Measurements from ENCODE around the gene MRPS22.

Gene MRPS22

GRCh38 chr3:139311557-139311956 is 32.3 kb upstream of the MRPS22 start:
- no peak for DNase-seq
- no peaks in the 10 kb centered on the region for H3K36me3 ChIP-seq (ENCODE audit: control insufficient read depth, insufficient read depth, low read length)
- H3K4me3 ChIP-seq (ENCODE audit: insufficient read depth, low read depth, low read length, poor library complexity, severe bottlenecking), result no peak overlapping the region
- no peaks in the 10 kb centered on the region for H3K27me3 ChIP-seq (replicated peaks; ENCODE audit: control insufficient read depth, insufficient read depth, low read length, poor library complexity, severe bottlenecking)
- no peaks in the 10 kb centered on the region for H3K4me1 ChIP-seq (ENCODE audit: control insufficient read depth, insufficient read depth, low read length, poor library complexity, severe bottlenecking)
- no peak overlapping the region for H3K27ac ChIP-seq (ENCODE audit: insufficient read depth, low read length, poor library complexity, severe bottlenecking)
- H3K9me3 ChIP-seq (ENCODE audit: control insufficient read depth, low read length), result no peaks in the 10 kb centered on the region

- Histone ChIP-seq H3K9me3 (ENCODE audit: control insufficient read depth, low read length) (no peaks in the 10 kb centered on the region), H3K27ac (ENCODE audit: insufficient read depth, low read length, poor library complexity, severe bottlenecking) (no peak overlapping the region), H3K27me3 (replicated peaks; ENCODE audit: control insufficient read depth, insufficient read depth, low read length, poor library complexity, severe bottlenecking) (no peaks in the 10 kb centered on the region), H3K36me3 (ENCODE audit: control insufficient read depth, insufficient read depth, low read length) (no peaks in the 10 kb centered on the region), H3K4me3 (ENCODE audit: insufficient read depth, low read depth, low read length, poor library complexity, severe bottlenecking) (no peak overlapping the region), H3K4me1 (ENCODE audit: control insufficient read depth, insufficient read depth, low read length, poor library complexity, severe bottlenecking) (no peaks in the 10 kb centered on the region)
- DNase-seq, result no peak
Measured at GRCh38 chr3:139312416-139312815, 31.4 kb upstream of the MRPS22 start.

DNA sequence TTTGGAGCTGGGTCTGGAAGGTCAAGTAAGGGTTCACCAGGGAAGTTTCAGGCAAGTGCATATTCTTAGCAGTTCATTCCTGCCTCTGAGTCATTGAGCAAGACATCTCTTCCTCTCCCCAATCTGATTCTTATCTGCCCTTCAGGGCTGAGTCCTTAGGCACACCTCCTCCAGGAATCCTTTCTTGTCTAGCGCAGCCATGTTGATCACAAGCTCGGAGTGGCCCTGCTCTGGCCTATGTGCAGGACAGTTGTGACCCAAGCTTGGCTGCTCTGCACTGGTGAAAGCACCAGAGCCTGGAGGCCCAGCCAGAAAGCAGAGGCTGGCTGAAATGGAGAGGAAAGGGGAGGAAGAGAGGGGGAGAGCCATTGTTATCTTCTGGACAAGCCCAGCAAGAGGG is 30.9 kb upstream of the MRPS22 start:
- DNase-seq, result no peak
- no peaks in the 10 kb centered on the region for H3K9me3 ChIP-seq (ENCODE audit: control insufficient read depth, low read length)
- H3K27me3 ChIP-seq (replicated peaks; ENCODE audit: control insufficient read depth, insufficient read depth, low read length, poor library complexity, severe bottlenecking), result no peaks in the 10 kb centered on the region
- H3K36me3 ChIP-seq (ENCODE audit: control insufficient read depth, insufficient read depth, low read length), result no peaks in the 10 kb centered on the region
- H3K4me3 ChIP-seq (ENCODE audit: insufficient read depth, low read depth, low read length, poor library complexity, severe bottlenecking), result no peak overlapping the region
- no peaks in the 10 kb centered on the region for H3K4me1 ChIP-seq (ENCODE audit: control insufficient read depth, insufficient read depth, low read length, poor library complexity, severe bottlenecking)
- no peak overlapping the region for H3K27ac ChIP-seq (ENCODE audit: insufficient read depth, low read length, poor library complexity, severe bottlenecking)

DNA sequence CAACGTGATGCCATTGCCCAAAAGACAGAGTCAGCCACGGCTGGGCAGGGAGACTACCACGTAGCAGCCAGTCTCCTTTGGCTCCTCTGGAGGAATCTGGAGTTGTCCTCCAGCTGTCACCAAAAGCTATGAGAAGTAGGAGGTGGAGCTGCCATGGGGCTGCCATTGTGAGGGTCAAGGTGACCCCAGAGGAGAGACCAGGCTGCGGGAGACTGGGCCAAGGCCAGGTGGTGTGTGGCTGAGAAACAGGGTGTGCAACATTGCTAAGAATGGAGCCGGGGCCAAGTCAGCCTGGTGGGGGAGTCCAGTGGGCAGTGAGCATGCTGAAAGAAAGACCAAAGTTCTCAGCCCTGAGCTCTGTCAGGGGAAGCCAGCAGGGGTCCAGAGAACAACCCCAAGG is 29.9 kb upstream of the MRPS22 start:
- no peaks in the 10 kb centered on the region for H3K9me3 ChIP-seq (ENCODE audit: control insufficient read depth, low read length)
- no peak overlapping the region for H3K27ac ChIP-seq (ENCODE audit: insufficient read depth, low read length, poor library complexity, severe bottlenecking)
- H3K4me3 ChIP-seq (ENCODE audit: insufficient read depth, low read depth, low read length, poor library complexity, severe bottlenecking), result no peak overlapping the region
- DNase-seq, result no peak
- H3K4me1 ChIP-seq (ENCODE audit: control insufficient read depth, insufficient read depth, low read length, poor library complexity, severe bottlenecking), result no peaks in the 10 kb centered on the region
- no peaks in the 10 kb centered on the region for H3K36me3 ChIP-seq (ENCODE audit: control insufficient read depth, insufficient read depth, low read length)
- H3K27me3 ChIP-seq (replicated peaks; ENCODE audit: control insufficient read depth, insufficient read depth, low read length, poor library complexity, severe bottlenecking), result no peaks in the 10 kb centered on the region

DNA sequence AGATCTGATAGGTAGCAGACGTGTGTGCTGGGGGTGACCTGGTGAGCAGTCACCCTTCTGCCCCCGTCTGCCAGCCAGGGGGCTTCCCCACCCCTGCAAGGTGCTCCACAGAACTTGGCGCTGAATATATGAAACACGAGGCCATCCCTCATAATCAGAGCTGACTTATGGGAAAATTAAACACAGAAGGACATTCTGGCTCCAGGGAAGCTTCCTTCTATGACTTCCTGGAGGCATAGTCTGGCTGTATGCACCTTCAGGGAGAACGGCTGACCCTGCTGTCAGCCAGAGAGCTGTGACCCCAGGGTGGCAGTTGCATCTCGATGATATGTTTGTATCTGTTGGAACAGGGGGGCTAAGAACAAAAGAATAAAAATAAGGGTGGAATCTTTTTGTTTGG is 26.6 kb upstream of the MRPS22 start:
- H3K27me3 ChIP-seq (replicated peaks; ENCODE audit: control insufficient read depth, insufficient read depth, low read length, poor library complexity, severe bottlenecking), result no peaks in the 10 kb centered on the region
- no peak for DNase-seq
- no peaks in the 10 kb centered on the region for H3K36me3 ChIP-seq (ENCODE audit: control insufficient read depth, insufficient read depth, low read length)
- no peaks in the 10 kb centered on the region for H3K4me1 ChIP-seq (ENCODE audit: control insufficient read depth, insufficient read depth, low read length, poor library complexity, severe bottlenecking)
- H3K4me3 ChIP-seq (ENCODE audit: insufficient read depth, low read depth, low read length, poor library complexity, severe bottlenecking), result no peak overlapping the region
- H3K9me3 ChIP-seq (ENCODE audit: control insufficient read depth, low read length), result no peaks in the 10 kb centered on the region
- no peak overlapping the region for H3K27ac ChIP-seq (ENCODE audit: insufficient read depth, low read length, poor library complexity, severe bottlenecking)

DNA sequence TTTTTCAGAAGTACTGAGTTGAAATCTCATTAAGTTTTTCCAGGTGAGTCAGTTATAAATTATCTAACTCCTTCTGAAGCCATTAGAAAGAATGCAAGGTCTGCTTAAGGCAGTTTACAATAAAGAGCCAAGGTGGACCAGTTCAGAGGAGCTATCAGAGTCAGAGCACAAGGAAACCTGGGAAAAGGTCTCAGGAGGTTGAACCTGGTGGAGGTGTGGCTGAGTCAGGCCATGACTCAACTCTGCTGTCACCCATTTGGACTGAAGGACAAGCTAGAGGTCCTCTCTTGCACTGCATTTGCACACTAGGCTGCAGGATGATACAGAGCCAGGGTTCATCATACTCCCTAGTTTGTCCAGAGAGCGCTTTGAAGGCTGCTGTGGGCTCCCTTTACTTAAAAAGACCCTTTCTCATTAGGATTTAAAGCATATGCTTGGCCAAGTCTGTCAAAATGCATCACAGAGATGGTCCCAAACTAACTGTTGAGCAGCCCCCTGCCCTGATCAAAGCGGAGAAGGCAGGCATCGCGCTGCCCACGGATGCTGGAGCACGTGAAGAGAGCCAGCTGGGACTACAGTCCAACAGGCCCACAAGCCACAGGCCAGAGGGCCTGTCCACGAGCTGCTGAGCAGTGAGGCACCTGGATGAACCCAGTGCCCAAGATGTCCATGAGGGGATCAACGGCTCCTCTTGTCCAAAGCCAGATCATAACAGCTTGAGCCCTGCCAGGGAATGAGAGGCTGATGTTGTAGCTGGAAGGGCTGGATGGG is 26.0 kb upstream of the MRPS22 start:
- no peak overlapping the region for H3K4me3 ChIP-seq (ENCODE audit: insufficient read depth, low read depth, low read length, poor library complexity, severe bottlenecking)
- H3K27me3 ChIP-seq (replicated peaks; ENCODE audit: control insufficient read depth, insufficient read depth, low read length, poor library complexity, severe bottlenecking), result no peaks in the 10 kb centered on the region
- no peaks in the 10 kb centered on the region for H3K9me3 ChIP-seq (ENCODE audit: control insufficient read depth, low read length)
- DNase-seq, result no peak
- H3K4me1 ChIP-seq (ENCODE audit: control insufficient read depth, insufficient read depth, low read length, poor library complexity, severe bottlenecking), result no peaks in the 10 kb centered on the region
- H3K27ac ChIP-seq (ENCODE audit: insufficient read depth, low read length, poor library complexity, severe bottlenecking), result no peak overlapping the region
- no peaks in the 10 kb centered on the region for H3K36me3 ChIP-seq (ENCODE audit: control insufficient read depth, insufficient read depth, low read length)

- no peaks in the 10 kb centered on the region for H3K4me1 ChIP-seq (ENCODE audit: control insufficient read depth, insufficient read depth, low read length, poor library complexity, severe bottlenecking)
- no peaks in the 10 kb centered on the region for H3K27me3 ChIP-seq (replicated peaks; ENCODE audit: control insufficient read depth, insufficient read depth, low read length, poor library complexity, severe bottlenecking)
- no peak overlapping the region for H3K27ac ChIP-seq (ENCODE audit: insufficient read depth, low read length, poor library complexity, severe bottlenecking)
- no peaks in the 10 kb centered on the region for H3K36me3 ChIP-seq (ENCODE audit: control insufficient read depth, insufficient read depth, low read length)
- no peaks in the 10 kb centered on the region for H3K9me3 ChIP-seq (ENCODE audit: control insufficient read depth, low read length)
- DNase-seq, result no peak
- H3K4me3 ChIP-seq (ENCODE audit: insufficient read depth, low read depth, low read length, poor library complexity, severe bottlenecking), result no peak overlapping the region
Measured at GRCh38 chr3:139318431-139318816, 25.4 kb upstream of the MRPS22 start.

- no peak for DNase-seq
- Histone ChIP-seq H3K27ac (ENCODE audit: insufficient read depth, low read length, poor library complexity, severe bottlenecking) (no peak overlapping the region), H3K27me3 (replicated peaks; ENCODE audit: control insufficient read depth, insufficient read depth, low read length, poor library complexity, severe bottlenecking) (no peaks in the 10 kb centered on the region), H3K4me1 (ENCODE audit: control insufficient read depth, insufficient read depth, low read length, poor library complexity, severe bottlenecking) (no peaks in the 10 kb centered on the region), H3K36me3 (ENCODE audit: control insufficient read depth, insufficient read depth, low read length) (no peaks in the 10 kb centered on the region), H3K9me3 (ENCODE audit: control insufficient read depth, low read length) (no peaks in the 10 kb centered on the region), H3K4me3 (ENCODE audit: insufficient read depth, low read depth, low read length, poor library complexity, severe bottlenecking) (no peak overlapping the region)
Measured at GRCh38 chr3:139318826-139319225, 25.0 kb upstream of the MRPS22 start.

DNA sequence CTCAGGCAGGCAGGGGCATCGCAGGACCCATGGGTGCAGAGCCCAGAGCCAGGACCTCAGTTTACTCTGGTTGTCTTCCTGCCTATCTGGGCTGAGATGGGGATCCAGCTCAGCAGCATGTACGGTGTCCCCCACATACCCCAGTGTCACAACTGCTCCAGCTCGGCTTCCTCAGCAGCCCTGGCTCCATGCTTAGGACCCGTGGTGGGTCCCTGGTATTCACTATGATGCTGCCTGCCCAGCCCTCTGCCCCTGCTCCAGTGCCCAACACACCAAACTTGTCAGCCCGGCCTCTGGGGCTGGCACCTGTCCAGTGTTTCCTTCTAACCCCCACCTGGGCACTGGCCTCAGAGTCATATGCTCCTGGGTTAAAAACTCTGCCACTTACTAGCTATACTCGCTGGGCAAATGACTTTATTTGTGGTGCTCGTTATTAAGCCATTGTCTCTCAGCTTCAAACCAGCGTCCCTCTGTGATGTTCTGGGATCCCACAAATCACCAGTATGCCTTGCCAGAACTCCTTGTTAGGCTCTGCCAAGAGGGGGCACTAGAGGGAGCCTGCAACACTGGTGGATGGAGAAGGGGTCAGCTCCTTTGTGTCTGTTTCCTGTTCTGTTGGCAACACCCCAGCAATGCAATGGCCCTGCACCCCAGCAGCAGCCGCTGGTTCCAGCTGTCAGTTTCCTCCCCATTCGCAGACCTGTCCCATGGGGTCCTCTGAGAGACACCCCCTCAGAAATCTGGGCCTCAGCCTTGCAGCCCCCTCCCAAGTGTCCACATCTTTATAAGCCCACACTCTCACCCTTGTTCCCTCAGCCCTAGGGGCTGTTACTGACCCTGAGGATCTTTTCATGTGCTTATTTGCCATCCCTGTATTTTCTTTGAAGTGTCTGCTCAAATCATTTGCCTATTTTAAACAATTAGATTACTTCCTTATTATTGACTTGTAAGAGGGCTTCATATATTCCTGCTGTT is 24.1 kb upstream of the MRPS22 start:
- no peaks in the 10 kb centered on the region for H3K4me1 ChIP-seq (ENCODE audit: control insufficient read depth, insufficient read depth, low read length, poor library complexity, severe bottlenecking)
- no peak overlapping the region for H3K4me3 ChIP-seq (ENCODE audit: insufficient read depth, low read depth, low read length, poor library complexity, severe bottlenecking)
- no peaks in the 10 kb centered on the region for H3K27me3 ChIP-seq (replicated peaks; ENCODE audit: control insufficient read depth, insufficient read depth, low read length, poor library complexity, severe bottlenecking)
- H3K27ac ChIP-seq (ENCODE audit: insufficient read depth, low read length, poor library complexity, severe bottlenecking), result no peak overlapping the region
- no peaks in the 10 kb centered on the region for H3K36me3 ChIP-seq (ENCODE audit: control insufficient read depth, insufficient read depth, low read length)
- no peak for DNase-seq
- no peaks in the 10 kb centered on the region for H3K9me3 ChIP-seq (ENCODE audit: control insufficient read depth, low read length)

Data from effector memory CD4-positive, alpha-beta T cell (primary cell).